Measurements from ENCODE around the gene GCG. TPM values are rescaled to one million over a fixed set of nuclear protein-coding genes. Genes with fewer than 3 reads are reported as not detected.

GCG gene
- polyA plus RNA-seq, 1 donor: 2.5 TPM

DNA sequence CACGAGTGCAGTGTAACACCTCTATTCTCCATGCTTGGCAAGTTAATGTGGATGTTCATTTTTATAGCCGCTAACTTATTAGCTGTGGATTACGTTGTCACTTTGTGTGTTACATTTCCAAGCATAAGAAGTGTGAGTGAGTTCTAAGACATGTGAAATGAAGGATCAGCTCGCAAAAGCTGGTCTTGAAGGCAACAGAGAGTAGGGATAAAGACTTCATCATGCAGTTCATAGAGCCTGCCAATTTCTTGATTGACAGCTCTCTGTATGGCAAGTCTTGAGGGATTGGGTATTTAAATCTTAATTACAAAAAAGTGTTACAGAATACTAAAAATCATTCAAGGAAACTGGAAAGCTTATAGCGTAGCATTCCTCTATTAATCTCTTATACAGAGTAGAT, 52.2 kb downstream of the GCG start:
- DNase-seq: no peak

Other genes starting within 250 kb of the GCG start
- 4.3 TPM for gene DPP4, start 78.0 kb downstream of the GCG start, polyA plus RNA-seq (ENCODE audit: insufficient read length)
- gene FAP, start 91.2 kb upstream of the GCG start, polyA plus RNA-seq (ENCODE audit: insufficient read length): 49.7 TPM
- gene IFIH1, start 166.4 kb upstream of the GCG start, polyA plus RNA-seq (ENCODE audit: insufficient read length): 2.8 TPM
- gene GCA, start 191.9 kb upstream of the GCG start, polyA plus RNA-seq (ENCODE audit: insufficient read length): 13.8 TPM

Data from hindlimb muscle (tissue), 1 donor.